H4 (cell line): Measurements from ENCODE around the gene XCR1. TPM values are rescaled to one million over a fixed set of nuclear protein-coding genes. Genes with fewer than 3 reads are reported as not detected.

Experiments used
- total RNA-seq: library from RNA; depleted of rRNA; stranded (reverse); fragments of >200 nt; shearing (Covaris generic); gene quantifications from 2 replicates; pipeline ENCODE4 v1.2.3, GENCODE V29; 2014; rRNA removed

Gene XCR1
- total RNA-seq, 1 experiment from 2014 or later, result not detected

Other genes starting within 250 kb of the XCR1 start
- gene SLC6A20, start 230.9 kb downstream of the XCR1 start, total RNA-seq, result not detected in 2 replicates
- gene LZTFL1, start 185.4 kb downstream of the XCR1 start, total RNA-seq, result 8.3 and 10.1 TPM in 2 replicates
- gene CCR9, start 140.9 kb downstream of the XCR1 start, total RNA-seq, result not detected in 2 replicates
- gene CXCR6, start 84.0 kb downstream of the XCR1 start, total RNA-seq, result not detected in 2 replicates
- gene FYCO1, start 31.7 kb downstream of the XCR1 start, total RNA-seq, result 3.7 and 4.3 TPM in 2 replicates
- gene CCR1, start 180.8 kb upstream of the XCR1 start, total RNA-seq, result 0.08 and 0.35 TPM in 2 replicates
- 0.27 and 0.29 TPM in 2 replicates for gene CCR3, start 215.0 kb upstream of the XCR1 start, total RNA-seq